Endothelial cell of umbilical vein (primary cell): Measurements from ENCODE around the gene S100A1. TPM values are rescaled to one million over a fixed set of nuclear protein-coding genes. Genes with fewer than 3 reads are reported as not detected.

Experiments
- BruUV-seq: library from RNA; stranded (reverse); fragments of 400-500 nt; replicated peaks from 2 replicates; lab custom pipeline; 2021; lab: Mats Ljungman, UMichigan
- CTCF ChIA-PET: fragments of 300-600, 350-600 bp; sonication (Branson Sonifier 250); formaldehyde crosslinking; loops from one replicate; lab custom pipeline; 2021; ENCODE audit warnings: antibody characterized with exemption, inconsistent platforms; lab: Charles Lee
- POLR2A ChIA-PET: fragments of 300-600, 350-600 bp; sonication (Branson Sonifier 250); formaldehyde crosslinking; loops from one replicate; lab custom pipeline; 2021; ENCODE audit warnings: antibody characterized with exemption, inconsistent platforms; lab: Charles Lee
- DNase-seq: peaks from one replicate; pipeline ENCODE4 v3.0.0-alpha.2; 2011; ENCODE audit warnings: low read depth, low spot score
- FAIRE-seq: peaks from 2 replicates; lab custom pipeline; 2011; peaks lifted over from hg19 to GRCh38; lab: Jason Lieb, UNC
- H2AFZ ChIP-seq: 2 replicates; pipeline ENCODE4 v1.6.0; 2012; ENCODE audit warnings: low read depth, low read length, control low read depth, inconsistent platforms
- H3K27ac ChIP-seq: 2 replicates; pipeline ENCODE4 v1.5.1; 2011; ENCODE audit warnings: low read depth, mild to moderate bottlenecking, control low read depth, low read length, moderate library complexity; ENCODE audit not compliant: insufficient read depth
- H3K27me3 ChIP-seq, 2 experiments: 2 replicates each; pipeline versions ENCODE4 v1.6.0 to v1.6.1; 2011; ENCODE audit warnings: low read length in 2 of 2, mixed read lengths in 1 of 2; ENCODE audit not compliant: control insufficient read depth in 2 of 2, insufficient read depth in 2 of 2
- H3K36me3 ChIP-seq, 2 experiments: 2 replicates in 1 of 2; 3 replicates in 1 of 2; pipeline ENCODE4 v1.5.1; 2011; ENCODE audit warnings: low read length in 2 of 2, mild to moderate bottlenecking in 1 of 2, moderate library complexity in 1 of 2; ENCODE audit not compliant: control insufficient read depth in 2 of 2, insufficient read depth in 2 of 2; ENCODE audit errors: extremely low read depth in 1 of 2
- H3K4me1 ChIP-seq: 3 replicates; pipeline ENCODE4 v1.5.1; 2011; ENCODE audit warnings: mild to moderate bottlenecking, low read length; ENCODE audit not compliant: control insufficient read depth, insufficient read depth; ENCODE audit errors: extremely low read depth
- H3K4me2 ChIP-seq: 2 replicates; pipeline ENCODE4 v1.6.1; 2011; ENCODE audit warnings: low read length, control low read depth, mixed read lengths; ENCODE audit not compliant: insufficient read depth
- H3K4me3 ChIP-seq, 3 experiments: fragments of 200-600 bp in 1 of 3; sonication (generic), shearing (Covaris generic) in 1 of 3; replicated peaks in 1 of 3; 2 replicates each; pipeline ENCODE4 v1.5.1; 2011 to 2016; ENCODE audit warnings: control low read depth in 3 of 3, low read length in 3 of 3, mild to moderate bottlenecking in 2 of 3, inconsistent platforms in 1 of 3, low read depth in 1 of 3, moderate library complexity in 1 of 3; ENCODE audit not compliant: insufficient read depth in 1 of 3
- H3K79me2 ChIP-seq: 2 replicates; pipeline ENCODE4 v1.6.0; 2012; ENCODE audit warnings: low read length, inconsistent platforms; ENCODE audit not compliant: control insufficient read depth, insufficient read depth
- H3K9ac ChIP-seq: replicated peaks from 2 replicates; pipeline ENCODE3; 2011; ENCODE audit warnings: low read length, control low read depth; ENCODE audit not compliant: insufficient read depth; ENCODE audit errors: extremely low read depth
- H3K9me1 ChIP-seq: replicated peaks from 3 replicates; pipeline ENCODE4 v1.6.0; 2011; ENCODE audit warnings: mild to moderate bottlenecking, low read length; ENCODE audit not compliant: control insufficient read depth, insufficient read depth; ENCODE audit errors: extremely low read depth
- H3K9me3 ChIP-seq: replicated peaks from 2 replicates; pipeline ENCODE4 v1.5.1; 2012; ENCODE audit warnings: low read length, inconsistent platforms; ENCODE audit not compliant: control insufficient read depth, insufficient read depth
- H4K20me1 ChIP-seq: replicated peaks from 2 replicates; pipeline ENCODE3; 2011; ENCODE audit warnings: mild to moderate bottlenecking, low read length; ENCODE audit not compliant: control insufficient read depth, insufficient read depth; ENCODE audit errors: extremely low read depth
- EZH2 ChIP-seq: IDR thresholded peaks from 2 replicates; pipeline ENCODE4 v1.6.1; 2012; ENCODE audit warnings: borderline replicate concordance, low read depth, mild to moderate bottlenecking, moderate library complexity, low read length, inconsistent platforms; ENCODE audit not compliant: severe bottlenecking
- FOS ChIP-seq: IDR thresholded peaks from 2 replicates; pipeline ENCODE4 v1.6.1; 2011; ENCODE audit warnings: mild to moderate bottlenecking, low read length, moderate library complexity, borderline replicate concordance; ENCODE audit not compliant: insufficient read depth
- GATA2 ChIP-seq: IDR thresholded peaks from 2 replicates; pipeline ENCODE4 v1.7.0; 2011; ENCODE audit warnings: low read depth, mild to moderate bottlenecking, moderate library complexity, mixed read lengths, low read length; ENCODE audit not compliant: insufficient read length, insufficient read depth
- JUN ChIP-seq: IDR thresholded peaks from 2 replicates; pipeline ENCODE4 v1.6.1; 2011; ENCODE audit warnings: borderline replicate concordance, low read depth; ENCODE audit not compliant: insufficient read length, insufficient read depth
- MYC ChIP-seq: IDR thresholded peaks from one replicate; pipeline ENCODE4 v1.6.1; 2011; ENCODE audit warnings: mild to moderate bottlenecking, low read depth, low read length
- POLR2A ChIP-seq: IDR thresholded peaks from 2 replicates; pipeline ENCODE4 v1.6.1; 2012; ENCODE audit warnings: low read depth, mild to moderate bottlenecking, control low read depth, low read length
- POLR2AphosphoS5 ChIP-seq: IDR thresholded peaks from 2 replicates; pipeline ENCODE4 v1.6.1; 2012; ENCODE audit warnings: low read depth, mild to moderate bottlenecking, control low read depth, low read length, moderate library complexity; ENCODE audit not compliant: insufficient read depth
- dilution Hi-C: fragments of 300-500 bp; cut with MboI; formaldehyde crosslinking; loops from one replicate; pipeline ENCODE4 v1.15.0; 2019; ENCODE audit warnings: low sequenced_read_pairs; ENCODE audit not compliant: extremely low pct_ligation_motif_present
- intact Hi-C: fragments of 100-400 bp; cut with micrococcal nuclease; formaldehyde crosslinking; loops from one replicate; pipeline ENCODE4 v1.10.0; 2022
- polyA plus RNA-seq, 4 experiments: library from polyadenylated mRNA; depleted of rRNA in 3 of 4; stranded (reverse) in 3 of 4; unstranded in 1 of 4; fragments of >200 nt; gene quantifications; 2 replicates each; pipeline versions ENCODE4 v1.2.1 to v1.2.3, GENCODE V29; 2011 to 2012; ENCODE audit warnings: missing spikeins in 1 of 4
- total RNA-seq: library from RNA; stranded (reverse); gene quantifications from 2 replicates; pipeline ENCODE4 v1.2.3, GENCODE V29; 2021
- TF ChIP-seq, protein P1 (sequence below): IDR thresholded peaks from 2 replicates; pipeline ENCODE4 v1.6.1; 2011; ENCODE audit not compliant: insufficient read depth, insufficient read length
- TF ChIP-seq, protein P2 (sequence below), 2 donors: IDR thresholded peaks; 1 replicate in 1 of 2; 2 replicates in 1 of 2; pipeline ENCODE4 v1.5.1; 2011; ENCODE audit warnings: low read length in 2 of 2, mild to moderate bottlenecking in 2 of 2, moderate library complexity in 2 of 2, control low read depth in 1 of 2, inconsistent platforms in 1 of 2, low read depth in 1 of 2; ENCODE audit not compliant: insufficient read depth in 1 of 2; ENCODE audit errors: extremely low read depth in 1 of 2

Gene S100A1
- total and polyA plus RNA-seq, 2 donors (not counting 3 experiments of a cell fraction or from before 2014, with no cell fraction given) = not detected

DNA sequence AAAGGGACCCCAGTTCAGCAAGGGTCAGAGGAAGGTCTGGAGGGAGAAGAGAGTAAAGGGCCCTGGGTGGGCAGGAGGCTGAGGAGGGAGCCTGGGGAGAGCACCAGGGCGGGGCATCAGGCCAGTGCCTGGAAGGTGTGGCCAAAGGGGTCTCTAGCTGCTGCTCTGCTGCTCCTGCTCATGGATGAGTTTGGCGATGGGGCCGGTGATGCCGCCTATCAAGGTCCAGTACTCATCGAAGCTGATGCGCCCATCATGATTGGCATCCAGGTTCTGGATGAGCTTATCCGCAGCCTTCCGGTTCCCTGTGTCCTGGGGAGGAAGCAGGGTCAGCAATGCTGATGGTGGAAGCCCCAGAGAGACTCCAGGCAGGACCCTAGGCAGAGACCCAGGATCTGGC, 20.9 kb upstream of the S100A1 start:
- CTCF ChIA-PET = interaction anchor here (1.1 to 7.7 kb wide), 8 partner anchors 10 to 97 kb away, joined by 3 to 54 read pairs (median 7); partner anchors contain the start of genes CHTOP, S100A1 and S100A13
- intact Hi-C loops (no loop called here), dilution Hi-C loops (no loop called here)
- no peak overlapping the region for H2AFZ ChIP-seq
- peak overlapping the region; percentile 2 to 87 (median 86) for H3K4me3 ChIP-seq
- no peaks in the 10 kb centered on the region for H3K9me1 ChIP-seq
- TF ChIP-seq JUN (no peak), FOS (no peak), GATA2 (no peak), MYC (no peak), POLR2A (no peak), POLR2AphosphoS5 (no peak), EZH2 (no peak)
- TF ChIP-seq, protein P1, sequence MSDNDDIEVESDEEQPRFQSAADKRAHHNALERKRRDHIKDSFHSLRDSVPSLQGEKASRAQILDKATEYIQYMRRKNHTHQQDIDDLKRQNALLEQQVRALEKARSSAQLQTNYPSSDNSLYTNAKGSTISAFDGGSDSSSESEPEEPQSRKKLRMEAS = no peak
- TF ChIP-seq, protein P2, sequence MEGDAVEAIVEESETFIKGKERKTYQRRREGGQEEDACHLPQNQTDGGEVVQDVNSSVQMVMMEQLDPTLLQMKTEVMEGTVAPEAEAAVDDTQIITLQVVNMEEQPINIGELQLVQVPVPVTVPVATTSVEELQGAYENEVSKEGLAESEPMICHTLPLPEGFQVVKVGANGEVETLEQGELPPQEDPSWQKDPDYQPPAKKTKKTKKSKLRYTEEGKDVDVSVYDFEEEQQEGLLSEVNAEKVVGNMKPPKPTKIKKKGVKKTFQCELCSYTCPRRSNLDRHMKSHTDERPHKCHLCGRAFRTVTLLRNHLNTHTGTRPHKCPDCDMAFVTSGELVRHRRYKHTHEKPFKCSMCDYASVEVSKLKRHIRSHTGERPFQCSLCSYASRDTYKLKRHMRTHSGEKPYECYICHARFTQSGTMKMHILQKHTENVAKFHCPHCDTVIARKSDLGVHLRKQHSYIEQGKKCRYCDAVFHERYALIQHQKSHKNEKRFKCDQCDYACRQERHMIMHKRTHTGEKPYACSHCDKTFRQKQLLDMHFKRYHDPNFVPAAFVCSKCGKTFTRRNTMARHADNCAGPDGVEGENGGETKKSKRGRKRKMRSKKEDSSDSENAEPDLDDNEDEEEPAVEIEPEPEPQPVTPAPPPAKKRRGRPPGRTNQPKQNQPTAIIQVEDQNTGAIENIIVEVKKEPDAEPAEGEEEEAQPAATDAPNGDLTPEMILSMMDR (IDR thresholded peaks at IDR 0.05; ENCODE audit: extremely low read depth in 1 of 2, insufficient read depth in 1 of 2, low read depth in 1 of 2, low read length in 2 of 2) = no peak
- FAIRE-seq (no peak), DNase-seq (no peak)
- H3K79me2 ChIP-seq = peaks cover 39% of the 10 kb centered on the region
- H3K9ac ChIP-seq = peak overlapping the region; percentile 98
- H3K27me3 ChIP-seq = no peaks in the 10 kb centered on the region
- no TSS peak for BruUV-seq
- no peaks in the 10 kb centered on the region for H4K20me1 ChIP-seq
- peak overlapping the region; percentile 83 for H3K4me2 ChIP-seq
- peaks cover 40% of the 10 kb centered on the region for H3K4me1 ChIP-seq
- H3K36me3 ChIP-seq = peaks cover 13% of the 10 kb centered on the region in 2 experiments
- H3K9me3 ChIP-seq = no peaks in the 10 kb centered on the region
- POLR2A ChIA-PET = interaction anchor here (0.6 to 4.9 kb wide), 8 partner anchors 9 to 356 kb away, joined by 3 to 43 read pairs (median 4); partner anchors contain the start of genes CHTOP, S100A1, S100A13 and SLC39A1
- H3K27ac ChIP-seq = peak overlapping the region; percentile 98
